HG02870 (cell line): ENCODE results near the gene BSND.

Experiments used
- ATAC-seq: cut with Tn5 transposase; IDR thresholded peaks from one replicate; pipeline ENCODE4 v1.9.1; 2021; ENCODE audit warnings: mild to moderate bottlenecking, moderate library complexity; ENCODE audit not compliant: unreplicated experiment

Gene BSND

GRCh38 chr1:55044617-55045397 lies 46.1 kb downstream of the BSND start:
- ATAC-seq: no peak

- no peak for ATAC-seq
Observed at GRCh38 chr1:55045430-55045829, 46.7 kb downstream of the BSND start.

GRCh38 chr1:55046871-55047270 lies 48.1 kb downstream of the BSND start:
- ATAC-seq: no peak

GRCh38 chr1:55047611-55048010 lies 48.9 kb downstream of the BSND start:
- no peak for ATAC-seq

GRCh38 chr1:55048453-55049270 lies 49.9 kb downstream of the BSND start:
- ATAC-seq: no peak

GRCh38 chr1:55049271-55049913 lies 50.7 kb downstream of the BSND start:
- ATAC-seq: no peak

- ATAC-seq: no peak
Observed at GRCh38 chr1:55049914-55050278, 51.2 kb downstream of the BSND start.

- ATAC-seq: no peak
Observed at GRCh38 chr1:55050283-55050682, 51.5 kb downstream of the BSND start.

- no peak for ATAC-seq
Observed at GRCh38 chr1:55051169-55051568, 52.4 kb downstream of the BSND start.

GRCh38 chr1:55051621-55052020 lies 52.9 kb downstream of the BSND start:
- no peak for ATAC-seq

- ATAC-seq: no peak
Observed at GRCh38 chr1:55052221-55053142, 53.7 kb downstream of the BSND start.

GRCh38 chr1:55053265-55053954 lies 54.7 kb downstream of the BSND start:
- no peak for ATAC-seq

- no peak for ATAC-seq
Observed at GRCh38 chr1:55054396-55054795, 55.7 kb downstream of the BSND start.

GRCh38 chr1:55055084-55055882 lies 56.5 kb downstream of the BSND start:
- no peak for ATAC-seq

GRCh38 chr1:55055951-55056631 lies 57.4 kb downstream of the BSND start:
- ATAC-seq: no peak

- ATAC-seq: no peak
Observed at GRCh38 chr1:55056632-55056992, 57.9 kb downstream of the BSND start.

- no peak for ATAC-seq
Observed at GRCh38 chr1:55057270-55057955, 58.7 kb downstream of the BSND start.

GRCh38 chr1:55057956-55058298 lies 59.2 kb downstream of the BSND start:
- ATAC-seq: no peak
